GM18499 (cell line): ENCODE data around the gene CEP57.
"Not testable (repeated sequence)": the region's sequence is repeated elsewhere in the genome, so short reads cannot be mapped to it uniquely, and the experiment has no call there.

ENCODE experiments used
- ATAC-seq: cut with Tn5 transposase; IDR thresholded peaks from one replicate; pipeline ENCODE4 v1.9.1; 2021; ENCODE audit warnings: moderate number of reproducible peaks; ENCODE audit not compliant: insufficient read depth, unreplicated experiment

CEP57 gene

DNA sequence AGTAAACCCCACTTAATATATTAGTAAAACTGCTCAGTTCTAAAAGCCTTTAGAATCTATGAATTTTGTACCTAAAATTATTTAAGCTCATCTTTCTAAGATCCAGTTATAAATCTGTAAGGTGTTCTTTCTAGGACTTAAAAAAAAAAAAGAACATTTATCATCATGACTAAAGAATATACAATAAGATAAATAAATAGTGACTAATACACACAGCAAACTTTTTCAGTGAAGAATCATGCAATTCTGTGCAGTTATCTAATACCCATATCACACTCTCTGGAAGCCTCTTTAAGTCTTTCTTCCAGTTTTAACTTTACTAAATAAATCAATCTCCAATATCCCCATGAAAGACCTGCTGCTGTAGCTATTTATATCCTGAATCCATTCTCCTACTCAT, 59.8 kb downstream of the CEP57 start:
- ATAC-seq = no peak

DNA sequence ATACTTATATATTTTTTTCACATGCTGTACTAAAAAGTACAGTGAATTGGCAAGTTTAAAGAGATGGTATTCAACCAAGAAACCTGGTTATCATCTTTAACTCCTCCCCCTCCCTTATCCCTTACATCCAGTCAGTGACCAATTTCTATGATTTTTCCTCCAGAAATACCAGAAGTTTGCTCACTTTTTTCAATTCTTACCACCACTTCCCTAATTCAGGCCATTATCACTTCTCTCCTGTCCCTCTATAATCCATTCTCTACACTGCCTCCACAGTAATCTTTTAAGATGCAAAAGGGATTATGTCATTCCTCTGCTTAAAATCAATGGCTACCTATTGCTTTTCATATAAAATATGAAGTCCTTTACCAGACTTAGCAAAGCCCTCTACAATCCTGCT, 62.8 kb downstream of the CEP57 start:
- no peak for ATAC-seq

DNA sequence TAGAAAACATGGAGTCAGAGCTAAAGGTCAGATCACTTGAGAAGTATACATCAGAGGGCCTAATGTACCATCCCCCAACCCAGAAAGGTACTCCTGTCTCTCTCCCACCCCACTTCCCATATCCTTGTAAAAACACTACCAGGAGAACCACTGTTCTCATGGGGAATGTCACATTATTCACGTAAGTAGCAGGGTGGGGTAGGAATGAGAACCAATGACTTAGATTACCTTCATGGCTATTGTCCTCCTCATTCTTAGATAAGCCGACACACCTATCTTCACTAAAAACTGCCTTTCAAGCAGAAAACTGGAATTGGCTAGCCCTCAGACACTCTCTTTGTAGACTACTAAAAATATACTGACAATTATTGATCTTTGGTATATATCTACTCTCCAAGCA, 63.6 kb downstream of the CEP57 start:
- ATAC-seq = no peak

DNA sequence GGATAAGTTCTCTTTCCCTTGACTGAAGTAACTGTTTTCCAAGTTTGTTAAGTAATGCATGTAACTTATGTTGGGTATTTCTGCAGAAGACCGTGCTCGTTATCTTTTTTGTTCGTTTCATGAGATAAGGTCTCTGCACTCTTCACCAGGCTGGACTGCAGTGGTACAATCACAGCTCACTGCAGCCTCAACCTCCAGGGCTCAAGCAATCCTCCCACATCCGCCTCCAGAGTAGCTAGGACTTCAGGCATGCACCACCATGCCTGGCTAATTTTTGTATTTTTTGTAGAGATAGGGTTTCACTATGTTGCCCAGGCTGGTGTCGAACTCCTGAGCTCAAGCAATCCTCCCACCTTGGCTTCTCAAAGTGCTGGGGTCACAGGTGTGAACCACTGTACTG, 64.1 kb downstream of the CEP57 start:
- not testable (repeated sequence) for ATAC-seq

DNA sequence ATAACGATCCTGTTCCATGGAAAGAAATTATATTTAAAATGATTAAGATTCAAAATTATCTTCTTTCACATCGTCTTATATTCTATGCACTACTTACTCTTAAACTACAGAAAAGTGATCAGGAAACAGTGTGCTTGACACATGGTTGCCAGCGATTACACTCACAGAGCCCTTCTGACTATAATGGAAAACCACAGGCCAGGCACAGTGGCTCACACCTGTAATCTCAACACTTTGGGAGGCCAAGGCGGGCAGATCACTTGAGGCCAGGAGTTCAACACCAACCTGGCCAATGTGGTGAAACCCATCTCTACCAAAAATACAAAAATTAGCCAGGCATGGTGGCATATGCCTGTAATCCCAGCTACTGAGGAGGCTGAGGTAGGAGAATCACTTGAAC, 69.7 kb downstream of the CEP57 start:
- ATAC-seq = not testable (repeated sequence)

DNA sequence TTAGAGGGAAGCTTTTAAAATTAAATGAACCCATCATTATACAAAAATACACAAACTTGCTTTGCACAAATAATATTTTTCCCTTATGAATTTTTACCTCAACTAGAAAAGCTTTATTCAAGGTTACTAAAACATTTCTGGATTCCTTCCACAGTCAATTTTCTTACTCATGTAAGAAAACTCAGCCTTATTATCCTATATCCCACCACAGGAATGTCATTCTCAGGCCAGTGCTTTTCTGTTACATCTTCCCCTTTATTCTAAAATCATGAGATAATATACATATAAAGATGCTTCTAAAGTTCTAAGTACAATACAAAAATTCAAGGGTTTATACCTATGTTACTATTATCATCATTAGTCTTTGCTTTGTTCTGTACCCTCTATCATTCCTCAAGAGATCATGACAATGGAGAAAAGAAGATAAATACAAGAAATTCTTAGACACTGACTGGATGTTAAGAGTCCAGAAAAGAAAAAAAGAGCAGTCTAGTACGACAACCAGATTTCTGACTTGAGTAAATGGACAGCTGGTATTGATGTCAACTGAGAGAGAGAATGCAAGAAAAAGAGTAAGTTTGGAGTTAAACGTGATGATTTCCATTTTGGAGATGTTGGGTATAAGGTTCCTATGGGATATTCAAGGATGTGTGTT, 73.3 kb downstream of the CEP57 start:
- no peak for ATAC-seq

DNA sequence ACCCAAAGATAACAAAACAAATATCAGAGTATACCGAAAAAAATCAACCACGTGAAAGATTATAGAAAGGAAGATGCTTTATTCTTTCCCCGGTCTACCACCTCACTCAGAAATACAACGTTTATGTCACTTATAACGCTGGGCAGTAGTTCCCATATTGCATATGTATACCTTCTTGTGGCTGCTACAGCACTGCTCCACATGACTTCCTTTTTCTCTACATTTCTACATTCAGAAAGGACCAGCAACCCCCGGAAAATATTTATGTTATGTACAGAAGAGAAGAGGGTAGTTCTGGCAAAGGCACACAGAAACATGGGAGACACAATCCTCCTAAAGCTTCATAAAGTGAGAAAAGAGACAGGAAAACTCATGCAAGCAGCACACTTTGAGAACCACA, 76.8 kb downstream of the CEP57 start:
- no peak for ATAC-seq

DNA sequence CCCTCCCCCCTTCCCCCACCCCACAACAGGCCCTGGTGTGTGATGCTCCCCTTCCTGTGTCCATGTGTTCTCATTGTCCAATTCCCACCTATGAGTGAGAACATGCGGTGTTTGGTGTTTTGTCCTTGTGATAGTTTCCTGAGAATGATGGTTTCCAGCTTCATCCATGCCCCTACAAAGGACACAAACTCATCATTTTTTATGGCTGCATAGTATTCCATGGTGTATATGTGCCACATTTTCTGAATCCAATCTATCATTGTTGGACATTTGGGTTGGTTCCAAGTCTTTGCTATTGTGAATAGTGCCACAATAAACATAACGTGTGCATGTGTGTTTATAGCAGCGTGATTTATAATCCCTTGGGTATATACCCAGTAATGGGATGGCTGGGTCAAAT, 80.6 kb downstream of the CEP57 start:
- not testable (repeated sequence) for ATAC-seq

DNA sequence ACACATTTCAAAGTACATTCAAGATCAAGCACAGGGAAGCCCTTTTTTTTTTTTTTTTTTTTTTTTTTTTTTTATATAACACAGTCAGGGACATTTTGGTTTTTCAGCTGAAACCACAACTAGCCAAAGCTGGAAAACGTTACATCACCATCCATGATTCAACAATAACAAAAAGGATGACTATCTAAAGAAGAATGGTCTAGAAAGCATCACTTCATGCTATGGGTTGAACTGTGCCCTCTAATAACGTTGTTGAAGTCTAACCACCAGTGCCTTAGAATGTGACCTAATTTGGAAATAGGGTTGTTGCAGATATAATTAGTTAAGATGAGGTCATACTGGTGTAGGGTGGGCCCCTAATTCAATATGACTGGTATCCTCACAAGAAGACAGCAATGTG, 87.0 kb downstream of the CEP57 start:
- no peak for ATAC-seq
